K562 (cell line): Measurements from ENCODE around the gene IL1RL1. TPM values are rescaled to one million over a fixed set of nuclear protein-coding genes. Genes with fewer than 3 reads are reported as not detected.

Source experiments
- ARNT ChIP-seq, 2 experiments: fragments of 450-650 bp; IDR thresholded peaks; 2 replicates each; pipeline ENCODE4 v1.6.1; 2016; ENCODE audit warnings: mild to moderate bottlenecking in 1 of 2
- ATF1 ChIP-seq, 2 experiments: fragments of 450-650 bp in 1 of 2; IDR thresholded peaks; 2 replicates each; pipeline ENCODE4 v1.6.1; 2016; ENCODE audit warnings: missing compliant biosample characterization in 1 of 2, missing genetic modification characterization in 1 of 2
- BCOR ChIP-seq: fragments of 450-650 bp; IDR thresholded peaks from 2 replicates; pipeline ENCODE4 v1.6.1; 2016
- CBFB ChIP-seq: sonication (generic); formaldehyde crosslinking; IDR thresholded peaks from 2 replicates; pipeline ENCODE4 v1.4.0; 2020; ENCODE audit warnings: mild to moderate bottlenecking, missing genetic modification reagents
- CBX2 ChIP-seq: fragments of 200-600 bp; sonication (generic); IDR thresholded peaks from one replicate; pipeline ENCODE4 v1.6.1; 2012; ENCODE audit warnings: mild to moderate bottlenecking, low read length, inconsistent platforms; ENCODE audit not compliant: insufficient read depth, poor library complexity, severe bottlenecking
- CC2D1A ChIP-seq: fragments of 450-650 bp; IDR thresholded peaks from 2 replicates; pipeline ENCODE4 v1.6.1; 2017; ENCODE audit warnings: mild to moderate bottlenecking
- DEAF1 ChIP-seq: fragments of 450-650 bp; formaldehyde crosslinking; IDR thresholded peaks from 2 replicates; pipeline ENCODE4 v1.4.0; 2020; ENCODE audit warnings: mild to moderate bottlenecking, moderate library complexity
- ETV1 ChIP-seq: fragments of 450-650 bp; conservative IDR thresholded peaks from 2 replicates; pipeline ENCODE4 v1.6.1; 2016; ENCODE audit warnings: missing genetic modification characterization, control low read depth, low read depth, missing compliant biosample characterization
- FOSL1 ChIP-seq: fragments of 200-800 bp; sonication (Bioruptor generic); conservative IDR thresholded peaks from 2 replicates; pipeline ENCODE4 v1.6.1; 2016; ENCODE audit warnings: missing genetic modification characterization, missing compliant biosample characterization
- GATAD2B ChIP-seq: fragments of 450-650 bp; IDR thresholded peaks from 2 replicates; pipeline ENCODE4 v1.6.1; 2017; ENCODE audit warnings: mild to moderate bottlenecking, borderline replicate concordance
- HBP1 ChIP-seq: fragments of 450-650 bp; formaldehyde crosslinking; IDR thresholded peaks from 2 replicates; pipeline ENCODE4 v1.4.0; 2022; ENCODE audit warnings: missing genetic modification characterization
- MEF2D ChIP-seq: conservative IDR thresholded peaks from 2 replicates; pipeline ENCODE4 v1.6.1; 2016; ENCODE audit warnings: low read depth, missing genetic modification characterization, missing compliant biosample characterization
- NCOR1 ChIP-seq: fragments of 450-650 bp; IDR thresholded peaks from 2 replicates; pipeline ENCODE4 v1.6.1; 2016; ENCODE audit warnings: mild to moderate bottlenecking, moderate library complexity
- NFIX ChIP-seq: fragments of 250-450 bp; sonication (Bioruptor Pico); IDR thresholded peaks from 2 replicates; pipeline ENCODE4 v1.4.0; 2020; ENCODE audit warnings: low read depth, mild to moderate bottlenecking, moderate library complexity
- NR2C1 ChIP-seq, 2 experiments: fragments of 450-650 bp; IDR thresholded peaks; 2 replicates each; pipeline ENCODE4 v1.6.1; 2017; ENCODE audit warnings: mild to moderate bottlenecking in 2 of 2, antibody characterized with exemption in 1 of 2, inconsistent platforms in 1 of 2, missing compliant biosample characterization in 1 of 2, missing genetic modification characterization in 1 of 2
- PHB2 ChIP-seq: fragments of 450-650 bp; IDR thresholded peaks from 2 replicates; pipeline ENCODE4 v1.6.1; 2017; ENCODE audit warnings: low read depth
- PTTG1 ChIP-seq: fragments of 450-650 bp; IDR thresholded peaks from 2 replicates; pipeline ENCODE4 v1.6.1; 2016; ENCODE audit warnings: low read depth, mild to moderate bottlenecking, missing genetic modification characterization, missing compliant biosample characterization
- SIN3A ChIP-seq, 2 experiments: fragments of 150-350 bp in 1 of 2; IDR thresholded peaks; 2 replicates each; pipeline ENCODE4 v1.6.1; 2011 to 2016; ENCODE audit warnings: borderline replicate concordance in 2 of 2, low read depth in 2 of 2, low read length in 2 of 2, mild to moderate bottlenecking in 2 of 2, moderate library complexity in 2 of 2; ENCODE audit not compliant: control insufficient read depth in 1 of 2
- SMAD4 ChIP-seq: fragments of 250-450 bp; sonication (Bioruptor Pico); conservative IDR thresholded peaks from 2 replicates; pipeline ENCODE4 v1.8.0; 2021; ENCODE audit warnings: inconsistent platforms, mild to moderate bottlenecking, moderate library complexity
- SP1 ChIP-seq: sonication (generic); formaldehyde crosslinking; IDR thresholded peaks from 2 replicates; pipeline ENCODE4 v1.8.1; 2022; ENCODE audit warnings: mild to moderate bottlenecking, missing genetic modification reagents
- TAL1 ChIP-seq: fragments of 450-650 bp; IDR thresholded peaks from 2 replicates; pipeline ENCODE4 v1.6.1; 2016; ENCODE audit warnings: mild to moderate bottlenecking
- VEZF1 ChIP-seq: fragments of 200-800 bp; sonication (Bioruptor generic); IDR thresholded peaks from 2 replicates; pipeline ENCODE4 v1.6.1; 2017; ENCODE audit warnings: missing genetic modification characterization, missing compliant biosample characterization
- ZNF134 ChIP-seq: fragments of 250-450 bp; sonication (Bioruptor Pico); conservative IDR thresholded peaks from 2 replicates; pipeline ENCODE4 v1.4.0; 2020
- ZNF586 ChIP-seq: fragments of 450-650 bp; formaldehyde crosslinking; conservative IDR thresholded peaks from 2 replicates; pipeline ENCODE4 v1.4.0; 2020; ENCODE audit warnings: mild to moderate bottlenecking, moderate library complexity
- polyA plus RNA-seq, 8 experiments: library from polyadenylated mRNA; depleted of rRNA in 4 of 8; stranded (reverse) in 5 of 8; unstranded in 3 of 8; fragments of >200 nt; fragmentation: Nextera tagmentation in 2 of 8; fragmentation: Illumina TruSeq in 1 of 8; extraction: Ambion mirVana in 2 of 8; extraction: Trizol in 1 of 8; gene quantifications; 2 replicates each; pipeline versions ENCODE4 v1.2.1 to v1.2.3, GENCODE V29; 2011 to 2014; ENCODE audit warnings: inconsistent platforms in 1 of 8, missing spikeins in 1 of 8
- total RNA-seq, 7 experiments: library from RNA; depleted of rRNA in 6 of 7; stranded (reverse); fragments of >200 nt in 6 of 7; fragmentation: Illumina TruSeq in 2 of 7; extraction: Trizol in 2 of 7; gene quantifications; 2 replicates each; pipeline versions ENCODE4 v1.2.1 to v1.2.3, GENCODE V29; 2011 to 2021; ENCODE audit warnings: low replicate concordance in 1 of 7
- TF ChIP-seq, protein P1 (sequence below): fragments of 450-650 bp; IDR thresholded peaks from 2 replicates; pipeline ENCODE4 v1.6.1; 2016; ENCODE audit warnings: low read depth, mild to moderate bottlenecking, moderate library complexity

The IL1RL1 gene
- total and polyA plus RNA-seq, 9 of the 15 experiments (the other 6 are each of a cell fraction or from before 2014, with no cell fraction given), result 0.06 to 3.3 (median 0.59) TPM

GRCh38 chr2:102335871-102336366 lies 24.6 kb downstream of the IL1RL1 start (continued):
- peak; percentile 21; the same call in 1 of the 2 replicates for TF ChIP-seq NR2C1 (IDR thresholded peaks at IDR 0.05)
- peak; percentile 52; the same call in 1 of the 2 replicates for TF ChIP-seq NR2C1 (tag; IDR thresholded peaks at IDR 0.05)
- TF ChIP-seq, protein P1, sequence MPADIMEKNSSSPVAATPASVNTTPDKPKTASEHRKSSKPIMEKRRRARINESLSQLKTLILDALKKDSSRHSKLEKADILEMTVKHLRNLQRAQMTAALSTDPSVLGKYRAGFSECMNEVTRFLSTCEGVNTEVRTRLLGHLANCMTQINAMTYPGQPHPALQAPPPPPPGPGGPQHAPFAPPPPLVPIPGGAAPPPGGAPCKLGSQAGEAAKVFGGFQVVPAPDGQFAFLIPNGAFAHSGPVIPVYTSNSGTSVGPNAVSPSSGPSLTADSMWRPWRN, result peak; percentile 85
- TF ChIP-seq HBP1 (CRISPR knock-in tag), result peak; percentile 62; the same call in 1 of the 2 replicates
- TF ChIP-seq GATAD2B, result peak; percentile 96
- TF ChIP-seq ETV1 (tag), result peak; percentile 88
- peak; percentile 93 for TF ChIP-seq CC2D1A
- peak; percentile 94 for TF ChIP-seq TAL1
- TF ChIP-seq DEAF1 (CRISPR knock-in tag), result no peak
- no peak for TF ChIP-seq ZNF586 (CRISPR knock-in tag)
- TF ChIP-seq NCOR1, result peak; percentile 97
- no peak for TF ChIP-seq PTTG1
- no peak for TF ChIP-seq SIN3A (IDR thresholded peaks at IDR 0.05; ENCODE audit: borderline replicate concordance in 2 of 2, control insufficient read depth in 1 of 2, low read depth in 2 of 2, low read length in 2 of 2)
- peak; percentile 84 for TF ChIP-seq VEZF1 (CRISPR knock-in tag)
- TF ChIP-seq SMAD4 (CRISPR knock-in tag), result peak; percentile 96
- no peak for TF ChIP-seq NFIX (CRISPR knock-in tag)
- peak; percentile 76 for TF ChIP-seq PHB2
- TF ChIP-seq ARNT (IDR thresholded peaks at IDR 0.05), result peak; percentile 88 to 92
- peak; percentile 96 for TF ChIP-seq FOSL1 (tag)
- peak; percentile 71; the same call in 1 of the 2 replicates for TF ChIP-seq MEF2D
- TF ChIP-seq ZNF134, result 0 out of 2 replicates have a peak, but pooled peaks have one; percentile 33
- TF ChIP-seq BCOR, result peak; percentile 99
- no peak for TF ChIP-seq ATF1 (CRISPR knock-in tag; IDR thresholded peaks at IDR 0.05)
- peak; percentile 70 for TF ChIP-seq ATF1 (tag; IDR thresholded peaks at IDR 0.05)
- TF ChIP-seq SP1, result peak; percentile 52
- 0 out of 2 replicates have a peak, but pooled peaks have one; percentile 34 for TF ChIP-seq CBFB (CRISPR knock-in tag)
- TF ChIP-seq CBX2, result no peak
